Measurements from ENCODE around the gene SMTNL2.
"Not testable (repeated sequence)": the region's sequence is repeated elsewhere in the genome, so short reads cannot be mapped to it uniquely, and the experiment has no call there.

The SMTNL2 gene

GRCh38 chr17:4587195-4587594 is 2.9 kb downstream of the SMTNL2 start:
- no peak for DNase-seq

- DNase-seq: no peak
These were observed 3.5 kb downstream of the SMTNL2 start for GRCh38 chr17:4587803-4588202.

- no peak for DNase-seq
These were observed 4.1 kb downstream of the SMTNL2 start for GRCh38 chr17:4588391-4588790.

GRCh38 chr17:4588898-4589625 is 4.7 kb downstream of the SMTNL2 start:
- no peak for DNase-seq

- DNase-seq: not testable (repeated sequence)
These were observed 5.7 kb downstream of the SMTNL2 start for GRCh38 chr17:4590042-4590441.

- DNase-seq: no peak
These were observed 6.7 kb downstream of the SMTNL2 start for GRCh38 chr17:4590981-4591453.

GRCh38 chr17:4591529-4591928 is 7.2 kb downstream of the SMTNL2 start:
- peak; percentile 35 for DNase-seq

GRCh38 chr17:4592240-4593005 is 8.1 kb downstream of the SMTNL2 start:
- DNase-seq: no peak

GRCh38 chr17:4593021-4593421 is 8.7 kb downstream of the SMTNL2 start:
- no peak for DNase-seq

GRCh38 chr17:4594406-4594805 is 10.1 kb downstream of the SMTNL2 start:
- DNase-seq: no peak

- peak; percentile 84 for DNase-seq
These were observed 10.8 kb downstream of the SMTNL2 start for GRCh38 chr17:4594931-4595684.

- not testable (repeated sequence) for DNase-seq
These were observed 11.5 kb downstream of the SMTNL2 start for GRCh38 chr17:4595685-4596342.

- no peak for DNase-seq
These were observed 12.5 kb downstream of the SMTNL2 start for GRCh38 chr17:4596636-4597380.

- no peak for DNase-seq
These were observed 13.6 kb downstream of the SMTNL2 start for GRCh38 chr17:4597975-4598374.

- DNase-seq: no peak
These were observed 14.6 kb downstream of the SMTNL2 start for GRCh38 chr17:4598776-4599504.

GRCh38 chr17:4599505-4600281 is 15.4 kb downstream of the SMTNL2 start:
- peak; percentile 85 for DNase-seq

GRCh38 chr17:4600563-4600962 is 16.2 kb downstream of the SMTNL2 start:
- peak; percentile 69 for DNase-seq

- no peak for DNase-seq
These were observed 17.0 kb downstream of the SMTNL2 start for GRCh38 chr17:4601326-4601725.

GRCh38 chr17:4602041-4602440 is 17.7 kb downstream of the SMTNL2 start:
- no peak for DNase-seq

- peak; percentile 86 for DNase-seq
These were observed 19.8 kb downstream of the SMTNL2 start for GRCh38 chr17:4604111-4604644.

All from NCI-H82 (cell line).